GM10847 (cell line): ENCODE data around the gene MARCHF3.

Experiments used
- POLR2A ChIP-seq: IDR thresholded peaks from 2 replicates; pipeline ENCODE4 v1.6.1; 2011; ENCODE audit not compliant: insufficient read length; ENCODE audit errors: extremely low read depth

Gene MARCHF3

DNA sequence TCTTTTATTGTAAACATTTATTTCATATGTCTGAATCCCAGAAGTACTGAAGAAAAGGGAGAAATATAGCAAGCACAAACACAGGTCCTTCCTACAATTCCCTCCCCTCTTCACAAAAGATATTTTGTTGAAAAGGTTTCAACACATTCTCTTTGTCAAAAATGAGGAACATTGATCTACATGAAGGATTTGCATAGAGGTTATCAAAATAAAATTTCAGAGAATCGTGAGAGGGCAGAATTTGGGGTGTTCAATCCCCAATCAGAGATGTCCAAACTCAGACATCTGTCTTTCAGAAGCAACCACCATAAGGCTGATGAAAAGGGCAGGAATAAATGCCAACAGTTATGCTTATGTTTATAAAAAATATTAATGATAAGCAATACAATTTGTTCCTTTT, 69.2 kb downstream of the MARCHF3 start:
- no peak for TF ChIP-seq POLR2A

DNA sequence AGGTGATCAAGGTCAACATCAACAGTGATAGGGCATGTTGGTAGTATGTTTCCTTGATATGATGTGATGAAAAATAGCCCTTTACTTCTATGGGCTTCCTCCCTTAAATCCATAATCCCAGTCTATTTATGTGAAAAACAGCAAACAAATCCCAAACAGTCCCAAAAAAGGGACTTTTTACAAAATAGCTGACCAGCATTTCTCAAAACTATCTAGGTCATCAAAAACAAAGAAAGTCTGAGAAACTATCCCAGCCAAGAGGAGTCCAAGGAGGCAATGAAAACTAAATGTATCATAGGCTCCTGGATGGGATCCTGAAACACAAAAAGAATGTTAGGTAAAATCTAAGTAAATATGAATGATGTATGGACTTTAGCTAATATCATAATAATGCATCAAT, 71.2 kb downstream of the MARCHF3 start:
- no peak for TF ChIP-seq POLR2A

DNA sequence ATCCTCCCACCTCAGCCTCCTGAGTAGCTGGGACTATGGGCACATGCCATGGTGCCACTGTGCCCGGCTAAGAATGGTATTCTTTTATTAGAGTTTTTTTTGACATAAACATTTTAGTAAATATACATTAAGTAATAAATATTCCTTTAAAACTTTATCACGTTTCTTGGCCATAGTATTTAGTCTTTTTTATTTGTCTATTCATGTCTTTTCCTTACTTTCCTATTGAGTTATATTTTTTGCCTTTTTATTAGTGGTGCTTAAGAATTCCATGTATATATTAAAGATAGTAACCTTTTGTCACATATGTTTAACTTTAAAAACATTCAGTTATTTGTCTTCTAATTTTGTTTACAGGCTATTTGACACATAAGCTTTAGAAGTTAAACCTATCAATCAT, 73.4 kb downstream of the MARCHF3 start:
- TF ChIP-seq POLR2A: no peak

DNA sequence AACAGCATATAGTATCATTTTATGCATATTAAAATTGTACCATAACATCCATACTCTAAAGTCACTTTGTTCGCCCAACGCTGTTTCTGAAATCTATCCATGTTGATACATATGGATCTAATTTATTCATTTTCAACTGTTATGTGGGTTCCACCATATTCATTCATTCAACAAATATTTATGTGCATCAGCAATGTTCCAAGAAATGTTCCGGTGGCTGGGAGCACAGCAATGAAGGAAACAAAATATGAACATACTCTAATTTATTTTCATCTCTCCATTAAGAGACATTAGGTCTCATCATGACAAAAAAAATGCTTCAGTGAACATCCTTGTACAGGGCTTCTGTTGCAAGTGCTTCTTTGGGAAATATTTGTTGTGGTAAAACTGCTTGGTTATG, 75.4 kb downstream of the MARCHF3 start:
- TF ChIP-seq POLR2A: no peak

DNA sequence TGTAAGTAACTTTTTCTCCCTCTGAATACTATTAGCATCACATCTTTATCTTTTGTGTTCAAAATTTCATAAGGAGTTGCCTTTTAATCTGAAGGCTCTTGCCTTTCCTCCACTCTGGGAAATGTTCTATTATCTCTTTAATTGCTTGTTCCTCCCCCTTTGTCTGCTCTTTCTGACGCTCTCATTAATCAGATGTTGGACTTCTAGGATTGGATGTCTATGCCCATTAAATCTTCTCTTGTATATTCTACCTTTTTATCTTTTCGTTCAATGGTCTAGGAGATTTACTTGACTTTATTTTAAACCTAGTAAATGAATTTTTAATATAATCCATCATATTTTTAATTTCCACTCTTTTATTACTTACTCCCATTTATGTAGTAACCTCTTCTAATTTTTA, 76.7 kb downstream of the MARCHF3 start:
- no peak for TF ChIP-seq POLR2A

DNA sequence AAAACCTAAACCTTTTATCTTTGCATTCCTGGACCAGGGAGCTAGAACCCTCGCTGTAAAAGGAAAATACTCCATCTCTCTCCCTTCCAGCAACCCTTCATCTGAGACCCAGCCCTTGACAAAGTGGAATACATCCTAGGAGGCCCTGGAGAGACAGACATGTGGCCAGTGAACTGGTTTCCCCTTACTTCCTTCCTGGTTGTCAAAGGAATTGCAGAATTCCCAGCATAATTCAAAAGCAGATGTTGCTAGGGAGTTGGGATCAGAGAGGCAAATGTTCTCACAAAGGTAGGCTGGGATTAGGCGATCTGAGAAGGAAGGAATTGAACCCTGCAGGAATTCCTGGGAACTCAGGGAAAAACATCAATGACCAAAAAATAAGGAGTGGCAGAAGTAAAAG, 80.9 kb downstream of the MARCHF3 start:
- no peak for TF ChIP-seq POLR2A

DNA sequence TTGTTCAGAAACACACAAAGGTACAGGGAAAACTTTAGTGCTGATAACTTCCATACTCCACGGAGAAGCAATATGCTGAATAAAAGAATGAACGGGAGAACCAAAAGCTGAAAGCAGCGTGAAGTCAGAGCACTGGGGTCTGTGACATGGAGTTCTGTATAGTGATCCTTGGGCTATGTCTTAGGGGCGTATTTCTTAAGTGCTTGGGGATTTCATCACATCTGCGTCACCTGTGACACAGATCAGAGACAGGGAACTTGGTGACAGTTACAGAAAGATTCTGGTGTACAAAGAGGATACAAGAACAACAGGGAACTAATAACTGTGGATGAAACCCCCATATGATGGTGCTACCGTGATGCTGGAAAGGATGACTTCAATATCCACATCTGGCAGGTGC, 81.9 kb downstream of the MARCHF3 start:
- no peak for TF ChIP-seq POLR2A

DNA sequence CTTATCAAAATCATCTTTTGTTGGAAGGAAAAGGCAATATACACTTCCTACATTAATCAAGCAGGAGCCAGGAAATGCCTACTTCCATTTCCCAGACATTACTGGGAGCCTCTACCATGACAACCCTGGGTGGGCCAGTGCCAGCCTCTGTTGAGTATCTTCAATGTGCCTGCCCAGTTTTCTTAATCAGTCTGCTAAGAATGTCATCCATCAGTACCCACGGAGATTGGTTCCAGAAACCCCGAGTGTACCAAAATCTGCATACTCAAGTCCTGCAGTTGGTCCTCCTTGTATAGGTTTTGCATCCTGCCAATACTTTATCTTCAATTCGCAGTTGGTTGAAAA, 82.4 kb downstream of the MARCHF3 start:
- TF ChIP-seq POLR2A: no peak

DNA sequence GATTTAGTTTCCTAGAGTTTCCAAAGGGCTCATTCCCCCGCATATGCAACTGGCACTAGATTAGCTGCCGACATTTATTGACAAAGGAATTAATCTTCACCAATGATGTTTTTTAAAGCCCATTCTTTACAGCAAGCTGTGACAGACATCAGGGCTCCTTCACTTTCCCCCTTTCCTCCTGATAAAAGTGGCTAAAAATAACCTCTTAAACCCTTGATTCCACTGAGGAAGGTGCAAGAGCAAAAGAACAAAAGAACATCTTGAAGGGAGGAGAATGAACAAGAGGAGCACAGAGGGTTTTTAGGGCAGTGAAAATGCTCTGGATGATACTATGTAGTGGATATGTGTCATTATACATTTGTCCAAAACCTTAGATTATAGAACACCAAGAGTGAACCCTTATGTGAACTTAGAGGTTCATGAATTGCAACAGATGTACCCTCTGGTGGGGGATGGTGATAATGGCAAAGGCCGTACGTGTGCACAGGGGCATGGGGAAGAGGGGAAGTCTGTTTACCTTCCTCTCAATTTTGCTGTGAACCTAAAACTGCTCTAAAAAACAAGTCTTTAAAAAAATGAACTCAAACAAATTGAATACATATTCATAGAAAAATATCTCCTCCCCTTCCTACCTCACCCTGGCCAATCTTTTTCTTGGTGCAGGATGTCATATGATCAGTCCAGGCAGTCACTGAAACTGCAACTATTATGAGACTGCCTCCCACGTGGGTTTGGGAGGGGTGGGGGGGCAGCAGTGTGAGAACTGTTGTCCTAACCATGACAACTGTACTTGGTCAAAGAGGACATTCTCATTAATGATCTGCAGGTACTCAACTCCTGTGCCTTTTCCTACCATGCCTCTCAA, 83.0 kb downstream of the MARCHF3 start:
- TF ChIP-seq POLR2A: no peak

DNA sequence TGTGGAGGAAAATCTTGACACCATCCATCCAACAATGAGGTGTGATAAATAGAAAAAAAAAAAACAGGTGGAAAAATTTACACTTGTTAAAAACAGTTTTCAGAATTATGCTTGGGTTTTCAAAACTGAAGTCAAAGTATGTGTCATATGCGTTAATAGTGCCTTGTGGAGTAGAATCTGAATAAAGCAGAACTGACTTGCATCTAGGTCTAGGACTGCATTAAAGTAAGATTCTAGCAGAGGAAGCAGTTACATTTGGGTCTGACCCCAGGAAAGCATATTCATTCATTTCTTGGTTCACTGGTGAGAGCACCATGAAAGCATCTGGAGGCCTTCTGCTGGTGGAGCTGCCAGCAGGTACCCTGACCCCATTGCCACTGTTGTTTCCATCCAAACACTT, 89.0 kb downstream of the MARCHF3 start:
- no peak for TF ChIP-seq POLR2A

DNA sequence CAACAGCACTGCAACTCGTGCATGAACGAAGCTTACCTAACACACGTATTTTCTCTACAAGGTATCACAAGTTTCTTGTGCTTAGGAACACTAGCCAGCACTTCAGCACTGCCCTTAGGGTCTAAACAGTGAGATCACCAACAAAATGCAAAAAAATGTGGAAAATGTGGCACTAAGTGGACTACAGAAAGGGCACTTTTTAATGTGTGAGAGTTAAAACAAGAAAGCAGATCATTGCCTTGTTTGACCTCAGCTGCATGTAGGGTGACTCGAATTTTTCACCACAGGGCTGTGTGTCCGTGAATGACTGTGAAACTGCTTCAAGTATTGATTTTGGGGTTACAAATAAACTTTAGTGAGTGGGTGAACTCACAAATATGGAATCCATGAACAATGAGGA, 90.5 kb downstream of the MARCHF3 start:
- TF ChIP-seq POLR2A: no peak

DNA sequence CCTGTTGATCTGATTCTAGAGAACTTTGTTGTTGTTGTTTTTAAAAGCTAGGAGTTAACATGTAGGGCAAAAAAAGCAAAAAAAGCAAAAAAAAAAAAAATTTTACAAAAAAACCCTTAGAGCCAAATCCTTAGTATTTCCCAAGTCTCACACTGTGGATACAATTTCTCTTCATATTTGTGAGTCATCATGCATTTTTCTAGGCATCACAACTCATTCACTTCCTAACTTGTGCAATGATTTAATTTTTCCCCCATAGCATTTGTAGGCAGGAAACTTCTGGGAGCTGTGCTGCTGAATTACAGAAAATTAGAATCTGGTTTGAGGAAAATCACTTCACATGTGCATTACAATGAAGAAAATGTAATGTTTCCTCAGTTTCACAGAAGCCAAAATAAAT, 91.9 kb downstream of the MARCHF3 start:
- TF ChIP-seq POLR2A: no peak

DNA sequence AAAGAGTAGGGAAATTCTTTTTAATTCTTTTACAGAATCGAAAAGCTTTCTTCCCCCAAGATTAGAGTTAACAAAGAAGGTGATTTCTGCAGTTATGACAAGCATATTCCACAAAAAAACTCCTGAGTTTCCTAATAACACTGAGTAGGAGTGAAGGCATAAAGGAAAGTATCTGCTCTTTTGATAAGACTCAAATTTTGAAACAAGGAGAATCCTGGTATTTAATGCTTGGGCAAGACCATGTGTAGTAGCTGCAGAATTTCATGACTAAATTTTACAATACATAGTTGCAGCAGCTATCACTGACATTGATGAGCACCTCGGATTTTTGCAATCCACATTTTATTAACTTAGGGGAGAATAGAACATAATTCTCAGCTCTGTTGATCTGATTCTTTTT, 92.6 kb downstream of the MARCHF3 start:
- no peak for TF ChIP-seq POLR2A

DNA sequence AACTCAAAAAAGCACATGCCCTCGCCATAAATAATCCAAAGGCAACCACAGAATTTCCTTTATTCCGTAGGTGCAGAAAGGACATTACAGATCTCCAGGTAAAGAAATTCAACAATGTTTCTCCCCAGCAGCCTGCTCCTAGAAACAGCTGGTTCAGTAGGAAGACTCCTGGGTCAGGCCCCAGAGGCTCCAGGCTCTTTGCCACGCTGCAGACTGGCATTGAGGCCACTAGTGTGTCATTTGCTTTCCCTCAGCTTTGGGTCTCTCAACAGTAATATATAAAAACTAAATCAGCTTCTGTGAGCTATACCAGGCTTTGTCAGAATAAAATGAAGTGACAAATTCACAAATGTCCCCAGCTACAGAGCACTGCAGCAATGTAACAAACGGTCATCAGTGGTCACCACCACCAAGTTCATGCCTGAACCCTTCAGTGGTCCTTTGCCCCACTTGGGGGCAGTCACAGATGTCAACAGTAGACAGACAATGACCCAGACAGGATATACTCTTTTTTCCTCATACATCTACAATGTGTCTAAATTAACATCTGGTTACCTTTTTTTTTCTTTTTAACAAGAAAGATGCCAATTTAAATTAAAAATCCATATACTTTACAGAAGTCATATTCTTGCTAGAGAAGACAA, 93.5 kb downstream of the MARCHF3 start:
- TF ChIP-seq POLR2A: no peak

DNA sequence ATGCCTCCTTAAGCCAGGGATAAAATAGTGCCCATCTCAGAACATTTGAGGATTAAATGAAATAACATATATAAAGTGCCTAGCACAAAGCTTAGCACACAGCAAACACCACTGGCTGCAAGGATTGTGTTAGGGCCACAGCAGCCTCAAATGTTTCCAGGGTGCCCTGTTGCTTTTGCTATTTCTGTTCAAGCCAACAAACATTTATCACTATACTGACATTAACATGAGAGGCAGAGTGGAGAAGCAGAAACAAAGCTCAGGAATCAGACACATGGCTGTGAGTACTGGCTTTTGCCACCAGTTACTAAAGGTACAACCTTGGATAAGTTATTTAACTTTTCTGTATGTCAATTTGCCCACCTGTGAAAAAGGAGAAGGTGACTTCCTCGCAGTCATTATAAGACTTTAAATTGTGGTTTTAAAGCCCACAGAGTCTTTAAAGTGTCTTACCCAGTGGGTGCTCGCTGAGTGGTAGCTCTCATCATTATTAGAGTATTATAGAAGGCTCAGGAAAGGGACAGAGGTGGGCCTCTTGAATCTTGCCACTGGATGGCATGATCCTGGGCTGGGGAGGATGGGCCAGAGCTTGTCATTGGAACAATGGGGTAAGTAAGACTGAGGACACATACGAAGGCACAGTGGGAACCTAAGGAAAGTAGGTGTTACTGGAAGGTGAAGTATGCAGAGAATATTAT, 98.2 kb downstream of the MARCHF3 start:
- TF ChIP-seq POLR2A: no peak

DNA sequence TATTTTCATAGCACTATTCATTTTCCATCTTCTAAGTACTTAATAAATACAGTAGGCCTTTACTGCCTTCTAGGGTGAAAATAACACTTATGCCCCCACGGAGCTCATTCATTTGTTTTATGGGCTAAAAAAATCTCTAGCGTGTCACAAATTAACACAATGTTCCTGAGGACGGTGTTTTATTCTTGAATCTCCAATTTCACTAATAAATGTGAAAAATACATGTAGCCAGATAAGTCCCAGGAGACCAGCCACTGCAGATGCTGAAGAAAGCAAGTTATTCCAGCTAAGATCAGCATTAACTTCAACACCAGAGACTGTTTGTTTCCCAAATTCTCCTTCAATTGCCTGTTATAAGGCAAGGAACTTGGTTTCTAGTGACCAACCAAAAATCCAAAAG, 102.3 kb downstream of the MARCHF3 start:
- no peak for TF ChIP-seq POLR2A
